ENCODE measurements around the gene PLXNA4.

The PLXNA4 gene

DNA sequence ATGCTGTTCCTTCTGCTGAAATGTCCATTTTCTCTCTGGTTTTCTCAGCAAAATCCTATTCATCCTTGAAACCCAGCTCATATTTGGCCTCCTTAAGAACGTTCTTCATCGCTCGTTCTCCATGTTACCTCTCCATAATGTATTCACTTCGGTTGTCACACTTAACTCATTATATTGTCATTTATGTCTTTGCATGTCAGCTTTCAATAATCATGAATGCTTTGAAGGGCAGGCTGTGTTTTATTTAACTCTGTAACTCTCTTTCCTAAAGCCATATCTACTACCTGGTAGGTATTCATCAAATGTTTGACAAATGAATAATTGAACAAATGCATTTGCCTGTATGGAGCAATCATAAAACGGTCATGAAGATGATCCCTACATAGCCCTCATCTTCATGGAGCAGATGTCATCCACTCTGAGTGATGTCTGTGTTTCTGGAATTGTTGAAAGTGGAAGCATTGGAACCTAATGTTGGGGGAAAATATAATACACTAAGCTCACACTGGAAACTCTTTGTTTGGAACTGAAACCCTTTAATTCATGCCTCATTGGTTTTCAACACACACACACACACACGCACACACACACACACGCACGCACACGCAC, 303.4 kb downstream of the PLXNA4 start:
- TF ChIP-seq, protein P1, sequence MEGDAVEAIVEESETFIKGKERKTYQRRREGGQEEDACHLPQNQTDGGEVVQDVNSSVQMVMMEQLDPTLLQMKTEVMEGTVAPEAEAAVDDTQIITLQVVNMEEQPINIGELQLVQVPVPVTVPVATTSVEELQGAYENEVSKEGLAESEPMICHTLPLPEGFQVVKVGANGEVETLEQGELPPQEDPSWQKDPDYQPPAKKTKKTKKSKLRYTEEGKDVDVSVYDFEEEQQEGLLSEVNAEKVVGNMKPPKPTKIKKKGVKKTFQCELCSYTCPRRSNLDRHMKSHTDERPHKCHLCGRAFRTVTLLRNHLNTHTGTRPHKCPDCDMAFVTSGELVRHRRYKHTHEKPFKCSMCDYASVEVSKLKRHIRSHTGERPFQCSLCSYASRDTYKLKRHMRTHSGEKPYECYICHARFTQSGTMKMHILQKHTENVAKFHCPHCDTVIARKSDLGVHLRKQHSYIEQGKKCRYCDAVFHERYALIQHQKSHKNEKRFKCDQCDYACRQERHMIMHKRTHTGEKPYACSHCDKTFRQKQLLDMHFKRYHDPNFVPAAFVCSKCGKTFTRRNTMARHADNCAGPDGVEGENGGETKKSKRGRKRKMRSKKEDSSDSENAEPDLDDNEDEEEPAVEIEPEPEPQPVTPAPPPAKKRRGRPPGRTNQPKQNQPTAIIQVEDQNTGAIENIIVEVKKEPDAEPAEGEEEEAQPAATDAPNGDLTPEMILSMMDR (IDR thresholded peaks at IDR 0.05; ENCODE audit: extremely low read depth, missing control alignments) = no peak
- DNase-seq (ENCODE audit: low spot score) = no peak

- TF ChIP-seq, protein P1 (IDR thresholded peaks at IDR 0.05; ENCODE audit: extremely low read depth, missing control alignments) = no peak
- no peak for DNase-seq (ENCODE audit: low spot score)
Observed at GRCh38 chr7:132270517-132270916, 305.8 kb downstream of the PLXNA4 start.

GRCh38 chr7:132269718-132270117, 306.6 kb downstream of the PLXNA4 start:
- DNase-seq (ENCODE audit: low spot score) = no peak
- TF ChIP-seq, protein P1 (IDR thresholded peaks at IDR 0.05; ENCODE audit: extremely low read depth, missing control alignments) = no peak

DNA sequence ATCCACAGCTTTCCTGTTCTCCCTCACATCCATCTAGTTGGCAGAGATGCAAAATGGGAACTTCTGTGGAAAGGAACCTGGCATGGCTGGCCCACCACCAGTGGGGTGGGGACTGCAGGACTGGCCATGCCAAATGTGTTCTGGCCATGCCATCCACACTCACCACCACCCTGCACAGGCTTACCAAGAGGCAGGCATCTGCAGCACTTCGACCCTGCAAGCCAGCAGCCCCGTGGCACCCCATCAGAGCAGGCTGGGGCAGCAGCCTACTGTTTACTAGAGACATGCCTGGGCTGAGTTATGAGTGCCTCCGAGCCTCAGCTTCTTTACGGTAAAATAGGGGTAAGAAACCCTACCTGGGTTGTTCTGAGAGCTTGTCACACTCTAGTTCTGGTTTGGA, 313.1 kb downstream of the PLXNA4 start:
- TF ChIP-seq, protein P1 (IDR thresholded peaks at IDR 0.05; ENCODE audit: extremely low read depth, missing control alignments) = no peak
- DNase-seq (ENCODE audit: low spot score) = no peak

- no peak for DNase-seq (ENCODE audit: low spot score)
- TF ChIP-seq, protein P1 (IDR thresholded peaks at IDR 0.05; ENCODE audit: extremely low read depth, missing control alignments) = no peak
Observed at GRCh38 chr7:132262160-132262470, 314.2 kb downstream of the PLXNA4 start.

DNA sequence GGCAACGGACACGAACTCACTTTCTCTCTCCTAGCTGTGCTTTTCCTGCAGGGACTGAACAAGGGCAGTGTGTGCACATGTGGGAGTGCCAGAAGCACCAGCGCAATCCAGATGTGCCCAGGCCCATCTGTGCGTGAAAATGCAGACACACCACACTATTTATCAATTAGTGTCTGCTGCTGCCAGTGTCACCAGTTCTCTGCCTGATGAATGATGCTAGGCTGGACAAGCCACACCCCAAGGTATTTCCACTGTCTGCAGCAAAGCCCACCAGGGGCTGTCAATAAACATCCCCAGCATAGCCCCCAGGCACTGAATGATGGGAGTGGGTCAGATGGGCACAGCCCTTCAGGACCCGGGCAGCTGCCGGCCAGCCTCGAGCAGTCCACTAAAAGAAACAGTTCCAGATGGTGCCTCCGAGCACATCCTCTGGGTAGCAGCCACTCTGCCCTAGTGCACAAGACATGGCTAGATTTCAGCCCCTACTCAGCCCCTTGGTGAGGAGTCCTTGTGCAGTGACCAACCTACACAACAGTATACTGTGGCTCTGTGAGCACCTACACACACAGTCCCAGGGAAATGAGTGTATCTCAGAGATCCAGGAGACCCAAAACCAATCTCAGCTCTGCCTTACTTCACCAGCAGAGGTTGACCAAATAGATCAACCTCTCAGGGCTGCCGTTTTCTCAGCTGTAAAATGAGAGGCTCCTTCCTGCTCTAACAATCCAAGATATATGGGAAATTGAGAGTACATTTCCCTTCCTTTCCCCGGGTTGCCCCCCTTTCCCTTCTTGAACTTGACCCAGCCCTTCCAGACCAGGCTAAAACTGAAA, 314.7 kb downstream of the PLXNA4 start:
- no peak for DNase-seq (ENCODE audit: low spot score)
- TF ChIP-seq, protein P1 (IDR thresholded peaks at IDR 0.05; ENCODE audit: extremely low read depth, missing control alignments) = no peak

DNA sequence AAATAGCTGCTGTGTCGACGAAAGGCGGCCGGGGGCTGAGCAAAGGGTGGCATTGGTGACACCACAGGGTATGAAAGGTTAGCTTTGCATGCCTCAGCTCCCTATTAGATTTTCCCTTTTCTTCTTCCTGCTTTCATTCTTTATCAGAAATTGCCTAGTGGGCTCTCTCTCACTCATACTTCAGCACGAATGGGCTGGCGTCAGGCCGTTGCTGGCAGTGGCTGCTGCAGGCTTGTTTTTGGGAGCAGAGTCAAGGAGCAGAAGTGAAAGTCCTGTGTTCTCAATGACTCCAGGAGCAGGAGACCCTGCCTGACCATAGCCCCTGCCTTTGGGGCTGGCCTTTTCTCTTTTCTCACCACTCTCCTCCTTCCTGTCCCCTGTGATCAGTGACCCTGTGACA, 318.0 kb downstream of the PLXNA4 start:
- no peak for DNase-seq (ENCODE audit: low spot score)
- TF ChIP-seq, protein P1 (IDR thresholded peaks at IDR 0.05; ENCODE audit: extremely low read depth, missing control alignments) = no peak

Measured in GM20000 (cell line).